ENCODE data around the gene NELL2.

- TF ChIP-seq CTCF (IDR thresholded peaks at IDR 0.05) (no peak), POLR2A (IDR thresholded peaks at IDR 0.05; ENCODE audit: low read depth) (no peak)
Observed at GRCh38 chr12:44484862-44485261, 391.3 kb downstream of the NELL2 start.

Data from esophagus muscularis mucosa (tissue), 3 donors.